OCI-LY7 (cell line): ENCODE results near the gene CSPG5.

Source experiments
- CTCF ChIP-seq: fragments of 200-600 bp; sonication (generic); conservative IDR thresholded peaks from 2 replicates; pipeline ENCODE4 v1.5.1; 2014; ENCODE audit warnings: mild to moderate bottlenecking, antibody characterized with exemption, low read length, moderate library complexity, mixed read lengths
- EZH2phosphoT487 ChIP-seq: fragments of 200-600 bp; sonication (generic); IDR thresholded peaks from 2 replicates; pipeline ENCODE4 v1.6.1; 2018; ENCODE audit warnings: low read depth, borderline replicate concordance, mild to moderate bottlenecking, mixed run types, antibody characterized with exemption, low read length, moderate library complexity, mixed read lengths

- TF ChIP-seq CTCF (no peak), EZH2phosphoT487 (no peak)
Measured at GRCh38 chr3:47612879-47613278, 34.2 kb upstream of the CSPG5 start.
